ENCODE measurements around the gene ARPC2. TPM values are rescaled to one million over a fixed set of nuclear protein-coding genes. Genes with fewer than 3 reads are reported as not detected.

ARPC2 gene
- total RNA-seq, 1 experiment from 2014 or later = 374 TPM

DNA sequence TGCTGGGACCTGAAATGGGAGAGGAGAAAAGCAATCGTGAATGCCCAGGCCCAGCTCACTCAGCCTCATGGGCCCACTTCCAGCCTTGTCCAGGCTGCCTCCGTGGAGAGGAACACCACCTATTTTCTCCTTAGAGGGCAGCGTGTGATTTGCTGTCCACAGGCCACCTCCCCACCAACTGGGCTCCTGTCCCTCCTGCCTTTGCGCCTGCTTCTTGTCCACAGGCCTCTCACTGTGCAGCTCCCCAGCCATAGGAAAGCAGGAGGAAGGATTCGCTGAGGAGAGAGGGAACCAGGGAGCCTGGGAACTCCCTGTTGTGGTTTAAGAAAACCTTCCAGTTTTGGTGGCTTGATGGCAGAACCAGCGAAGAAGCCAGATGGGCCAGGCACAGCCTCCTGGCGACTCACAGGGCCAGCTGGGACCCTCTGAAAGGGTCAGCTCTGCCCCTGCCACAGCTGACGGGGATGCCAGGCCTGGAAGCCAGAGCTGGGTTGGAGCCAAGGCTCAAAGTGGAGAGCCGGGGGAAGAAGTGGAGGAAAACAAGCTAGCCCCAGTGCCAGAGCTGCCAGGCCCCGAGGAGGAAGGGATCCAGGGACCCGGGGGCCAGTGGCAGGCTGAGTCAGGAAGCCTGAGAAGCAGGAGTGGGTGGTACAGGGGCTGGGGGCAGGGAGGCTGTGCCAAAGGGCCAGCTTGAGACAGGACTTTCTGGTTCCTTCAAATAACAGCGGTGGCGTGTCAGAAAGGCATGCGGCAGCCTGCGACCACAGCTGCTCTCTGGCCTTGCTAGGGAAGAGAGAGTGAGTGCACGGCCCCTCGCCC lies 65.4 kb downstream of the ARPC2 start:
- Mint-ChIP-seq H3K9me3 (ENCODE audit: low read depth, unreplicated experiment) (no peaks in the 10 kb centered on the region), H3K27me3 (ENCODE audit: unreplicated experiment) (no peaks in the 10 kb centered on the region), H3K4me1 (ENCODE audit: low read depth, unreplicated experiment) (peaks cover 59% of the 10 kb centered on the region), H3K36me3 (ENCODE audit: insufficient read depth, unreplicated experiment) (peaks cover 95% of the 10 kb centered on the region), H3K27ac (ENCODE audit: unreplicated experiment) (peak overlapping the region; percentile 96), H3K4me3 (ENCODE audit: low read depth, unreplicated experiment) (peak overlapping the region; percentile 60)
- CTCF ChIA-PET = interaction anchor here (1.1 to 2.2 kb wide), 5 partner anchors 9 to 74 kb away, joined by 3 to 11 read pairs (median 5); partner anchors contain the start of genes AAMP, CATIP, PNKD and TMBIM1
- intact Hi-C loops (cut with micrococcal nuclease; ENCODE audit: unreplicated experiment) = no loop called here
- TF ChIP-seq, protein P1, sequence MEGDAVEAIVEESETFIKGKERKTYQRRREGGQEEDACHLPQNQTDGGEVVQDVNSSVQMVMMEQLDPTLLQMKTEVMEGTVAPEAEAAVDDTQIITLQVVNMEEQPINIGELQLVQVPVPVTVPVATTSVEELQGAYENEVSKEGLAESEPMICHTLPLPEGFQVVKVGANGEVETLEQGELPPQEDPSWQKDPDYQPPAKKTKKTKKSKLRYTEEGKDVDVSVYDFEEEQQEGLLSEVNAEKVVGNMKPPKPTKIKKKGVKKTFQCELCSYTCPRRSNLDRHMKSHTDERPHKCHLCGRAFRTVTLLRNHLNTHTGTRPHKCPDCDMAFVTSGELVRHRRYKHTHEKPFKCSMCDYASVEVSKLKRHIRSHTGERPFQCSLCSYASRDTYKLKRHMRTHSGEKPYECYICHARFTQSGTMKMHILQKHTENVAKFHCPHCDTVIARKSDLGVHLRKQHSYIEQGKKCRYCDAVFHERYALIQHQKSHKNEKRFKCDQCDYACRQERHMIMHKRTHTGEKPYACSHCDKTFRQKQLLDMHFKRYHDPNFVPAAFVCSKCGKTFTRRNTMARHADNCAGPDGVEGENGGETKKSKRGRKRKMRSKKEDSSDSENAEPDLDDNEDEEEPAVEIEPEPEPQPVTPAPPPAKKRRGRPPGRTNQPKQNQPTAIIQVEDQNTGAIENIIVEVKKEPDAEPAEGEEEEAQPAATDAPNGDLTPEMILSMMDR (IDR thresholded peaks at IDR 0.05; ENCODE audit: unreplicated experiment) = no peak
- no TSS peak for BruUV-seq (replicated peaks)
- peak; percentile 93 for DNase-seq

DNA sequence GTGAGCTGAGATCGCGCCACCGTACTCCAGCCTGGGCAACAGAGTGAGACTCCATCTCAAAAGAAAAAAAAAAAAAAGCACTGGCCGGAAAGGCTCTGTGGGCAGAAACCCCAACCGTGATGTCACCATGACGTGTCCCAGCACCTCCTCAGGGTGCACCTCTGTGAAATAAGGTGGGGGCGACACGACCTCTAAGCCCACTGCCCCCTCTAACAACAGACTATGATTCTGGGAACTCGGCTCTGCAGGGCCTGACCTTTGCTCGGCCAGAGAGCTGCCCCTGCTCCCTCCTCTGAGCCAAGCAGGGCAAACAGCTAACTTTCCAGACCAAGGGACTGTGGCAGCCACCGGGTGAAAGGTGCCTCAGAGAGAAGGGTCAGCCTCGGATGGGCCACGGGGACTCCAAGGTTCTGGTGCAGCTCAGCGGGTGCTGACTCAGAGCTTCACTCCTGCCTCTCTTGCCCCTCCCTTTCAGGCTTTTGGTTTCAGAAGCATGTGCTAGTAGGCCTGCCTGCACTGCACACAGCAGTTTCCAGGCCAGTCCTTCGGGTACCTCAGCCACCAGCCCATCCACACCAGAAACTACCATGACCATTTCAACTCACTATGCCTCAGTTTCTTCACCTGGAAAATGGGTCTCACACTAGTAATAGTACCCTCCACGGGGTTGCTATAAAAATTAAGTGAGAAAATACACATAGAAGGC lies 67.3 kb downstream of the ARPC2 start:
- Mint-ChIP-seq H3K36me3 (ENCODE audit: insufficient read depth, unreplicated experiment) (peaks cover 92% of the 10 kb centered on the region), H3K27ac (ENCODE audit: unreplicated experiment) (peak overlapping the region; percentile 96), H3K9me3 (ENCODE audit: low read depth, unreplicated experiment) (no peaks in the 10 kb centered on the region), H3K4me1 (ENCODE audit: low read depth, unreplicated experiment) (peaks cover 78% of the 10 kb centered on the region), H3K4me3 (ENCODE audit: low read depth, unreplicated experiment) (peak overlapping the region; percentile 54), H3K27me3 (ENCODE audit: unreplicated experiment) (no peaks in the 10 kb centered on the region)
- BruUV-seq (replicated peaks) = no TSS peak
- CTCF ChIA-PET = interaction anchor here (0.7 to 0.9 kb wide), 3 partner anchors 9 to 13 kb away, joined by 3 to 4 read pairs (median 3); no protein-coding TSS in a partner anchor
- peak; percentile 71 for DNase-seq
- intact Hi-C loops (cut with micrococcal nuclease; ENCODE audit: unreplicated experiment) = no loop called here
- TF ChIP-seq, protein P1 (IDR thresholded peaks at IDR 0.05; ENCODE audit: unreplicated experiment) = no peak

DNA sequence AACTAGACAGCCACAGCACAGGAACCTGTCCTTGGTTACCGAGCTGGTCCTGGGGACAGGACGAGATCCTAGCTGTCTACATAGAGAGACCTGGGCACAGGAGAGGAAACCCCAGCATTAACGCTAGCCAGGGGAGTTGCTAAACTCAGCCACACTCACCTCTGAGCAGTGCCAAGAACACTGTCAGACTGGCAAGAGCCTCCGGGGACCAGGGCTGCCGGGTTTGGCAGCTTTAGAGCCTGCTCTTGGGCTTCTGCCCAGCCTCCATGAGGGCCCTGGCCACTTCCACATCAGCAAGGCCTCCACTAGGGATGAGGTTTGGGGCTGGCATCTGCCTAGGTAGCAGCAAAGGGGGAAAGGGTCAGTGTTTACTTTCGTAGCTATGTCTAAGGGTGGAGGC lies 68.6 kb downstream of the ARPC2 start:
- DNase-seq = no peak
- TF ChIP-seq, protein P1 (IDR thresholded peaks at IDR 0.05; ENCODE audit: unreplicated experiment) = no peak
- no TSS peak for BruUV-seq (replicated peaks)
- H3K27me3 Mint-ChIP-seq (ENCODE audit: unreplicated experiment) = no peaks in the 10 kb centered on the region
- peak overlapping the region; percentile 96 for H3K27ac Mint-ChIP-seq (ENCODE audit: unreplicated experiment)
- peaks cover 87% of the 10 kb centered on the region for H3K4me1 Mint-ChIP-seq (ENCODE audit: low read depth, unreplicated experiment)
- H3K9me3 Mint-ChIP-seq (ENCODE audit: low read depth, unreplicated experiment) = no peaks in the 10 kb centered on the region
- peaks cover 90% of the 10 kb centered on the region for H3K36me3 Mint-ChIP-seq (ENCODE audit: insufficient read depth, unreplicated experiment)
- intact Hi-C loops (cut with micrococcal nuclease; ENCODE audit: unreplicated experiment) = no loop called here
- H3K4me3 Mint-ChIP-seq (ENCODE audit: low read depth, unreplicated experiment) = peak overlapping the region; percentile 61
- CTCF ChIA-PET = interaction anchor here (0.6 to 3.4 kb wide), 2 partner anchors 14 to 55 kb away, joined by 9 to 54 read pairs; partner anchors contain the start of genes AAMP and PNKD

DNA sequence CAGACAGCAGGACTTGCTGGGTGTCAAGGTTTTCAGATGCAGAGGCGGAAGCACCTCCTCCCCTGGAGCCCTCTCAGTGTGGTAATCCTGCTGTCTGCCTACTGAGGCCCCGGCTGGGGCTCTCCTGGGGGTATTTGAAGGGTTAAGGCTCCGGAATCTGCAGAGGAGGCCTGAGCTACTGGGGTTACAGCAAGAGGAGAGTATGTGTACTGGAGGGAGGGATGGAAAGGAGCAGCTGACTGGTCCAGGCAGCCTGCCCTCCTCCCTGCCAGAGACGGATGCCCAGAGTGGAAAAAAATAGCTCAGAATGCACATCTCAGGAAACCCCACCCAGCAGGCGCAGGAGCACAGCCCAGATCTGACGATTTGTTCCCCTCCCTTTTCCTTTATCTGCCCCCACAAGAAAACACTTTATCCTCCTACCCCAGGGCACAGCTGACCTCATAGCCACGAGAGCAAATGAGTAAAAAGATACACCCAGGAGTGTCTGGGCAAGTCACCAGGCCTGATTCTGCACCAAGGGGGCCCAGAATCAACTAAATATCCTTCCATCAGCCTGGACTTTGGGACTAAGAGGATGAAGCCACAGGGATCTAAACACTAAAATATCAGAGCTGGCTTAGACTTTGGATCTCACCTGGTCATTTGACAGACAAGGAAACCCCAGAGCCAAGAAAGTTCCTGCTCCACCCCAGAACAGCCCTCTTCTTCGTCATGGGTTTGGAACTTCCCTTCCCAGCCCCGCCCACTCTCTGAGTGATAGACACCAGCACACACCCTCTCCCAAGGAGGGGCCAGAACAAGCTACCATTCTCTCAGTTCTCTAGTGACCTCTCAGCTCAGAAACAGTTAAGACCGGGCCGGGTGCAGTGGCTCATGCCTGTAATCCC lies 69.8 kb downstream of the ARPC2 start:
- H3K9me3 Mint-ChIP-seq (ENCODE audit: low read depth, unreplicated experiment) = no peaks in the 10 kb centered on the region
- peak overlapping the region; percentile 61 for H3K4me3 Mint-ChIP-seq (ENCODE audit: low read depth, unreplicated experiment)
- BruUV-seq (replicated peaks) = no TSS peak
- peaks cover 92% of the 10 kb centered on the region for H3K4me1 Mint-ChIP-seq (ENCODE audit: low read depth, unreplicated experiment)
- H3K36me3 Mint-ChIP-seq (ENCODE audit: insufficient read depth, unreplicated experiment) = peaks cover 90% of the 10 kb centered on the region
- intact Hi-C loops (cut with micrococcal nuclease; ENCODE audit: unreplicated experiment) = no loop called here
- peak overlapping the region; percentile 96 for H3K27ac Mint-ChIP-seq (ENCODE audit: unreplicated experiment)
- CTCF ChIA-PET = interaction anchor here (0.6 to 3.4 kb wide), 9 partner anchors 11 to 109 kb away, joined by 3 to 54 read pairs (median 3); partner anchors contain the start of genes AAMP, CATIP and PNKD
- TF ChIP-seq, protein P1 (IDR thresholded peaks at IDR 0.05; ENCODE audit: unreplicated experiment) = no peak
- DNase-seq = peak; percentile 94
- H3K27me3 Mint-ChIP-seq (ENCODE audit: unreplicated experiment) = no peaks in the 10 kb centered on the region

All from Calu3 (cell line).